HG03135 (cell line): ENCODE data around the gene CDH6.

ENCODE experiments used
- ATAC-seq: cut with Tn5 transposase; IDR thresholded peaks from one replicate; pipeline ENCODE4 v1.9.1; 2021; ENCODE audit warnings: mild to moderate bottlenecking, moderate library complexity; ENCODE audit not compliant: unreplicated experiment

CDH6 gene

DNA sequence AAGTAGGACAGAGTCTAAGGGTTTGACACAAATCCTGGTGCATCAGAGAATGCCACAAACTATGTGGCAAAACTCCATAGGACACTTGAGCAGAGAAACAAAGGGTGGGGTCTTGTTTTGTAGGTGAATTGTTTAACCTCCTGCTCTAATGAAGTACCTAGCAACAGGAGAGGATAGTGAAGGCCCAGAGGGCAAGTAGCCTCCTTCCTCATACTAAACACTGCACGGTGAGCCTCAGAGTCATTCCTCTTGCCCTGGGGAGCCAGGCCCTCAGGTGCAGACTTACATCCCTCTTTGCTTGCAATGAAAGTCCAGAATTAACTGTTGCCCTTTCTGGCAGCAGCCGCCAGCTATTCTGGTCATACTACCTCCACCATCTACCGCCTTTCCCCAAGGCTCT lies 172.3 kb downstream of the CDH6 start:
- ATAC-seq: no peak

DNA sequence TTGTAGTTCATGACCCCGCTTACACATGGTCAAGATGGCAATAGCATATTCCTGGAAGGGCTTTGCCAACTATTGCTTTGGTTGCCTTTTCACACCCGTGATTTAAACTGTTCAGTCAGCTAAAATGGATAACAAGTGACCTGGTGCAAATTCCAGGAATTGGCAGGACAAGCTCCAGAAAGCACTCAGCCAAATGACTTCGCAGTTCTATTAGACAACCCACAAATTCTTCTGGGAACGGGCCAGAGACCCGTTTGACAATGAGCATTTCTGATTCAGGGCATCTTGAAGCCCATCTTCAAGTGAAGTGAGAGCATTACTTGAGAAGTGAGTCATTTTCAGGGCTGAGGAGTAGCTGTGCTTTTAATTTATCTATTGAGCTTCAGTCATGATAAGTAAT lies 173.5 kb downstream of the CDH6 start:
- ATAC-seq: no peak

DNA sequence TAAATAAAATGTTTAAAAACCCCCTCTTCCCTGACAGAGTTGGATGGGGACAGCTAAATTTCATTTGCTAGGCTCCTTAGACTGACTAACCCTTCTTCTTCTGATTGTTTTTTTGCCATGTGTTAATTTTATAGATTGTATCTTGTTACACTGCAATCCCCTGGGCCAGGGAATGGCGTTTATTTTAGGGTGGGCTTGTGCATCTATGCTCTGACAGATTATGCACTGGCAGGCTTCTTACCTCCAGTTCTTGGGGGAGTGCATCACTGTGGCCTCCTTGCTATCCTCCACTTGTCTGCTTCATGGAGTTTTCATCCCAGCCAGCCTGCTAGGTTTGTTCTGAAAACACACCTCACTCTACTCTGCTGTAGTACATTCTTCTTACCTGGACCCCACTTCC lies 178.6 kb downstream of the CDH6 start:
- ATAC-seq: no peak

DNA sequence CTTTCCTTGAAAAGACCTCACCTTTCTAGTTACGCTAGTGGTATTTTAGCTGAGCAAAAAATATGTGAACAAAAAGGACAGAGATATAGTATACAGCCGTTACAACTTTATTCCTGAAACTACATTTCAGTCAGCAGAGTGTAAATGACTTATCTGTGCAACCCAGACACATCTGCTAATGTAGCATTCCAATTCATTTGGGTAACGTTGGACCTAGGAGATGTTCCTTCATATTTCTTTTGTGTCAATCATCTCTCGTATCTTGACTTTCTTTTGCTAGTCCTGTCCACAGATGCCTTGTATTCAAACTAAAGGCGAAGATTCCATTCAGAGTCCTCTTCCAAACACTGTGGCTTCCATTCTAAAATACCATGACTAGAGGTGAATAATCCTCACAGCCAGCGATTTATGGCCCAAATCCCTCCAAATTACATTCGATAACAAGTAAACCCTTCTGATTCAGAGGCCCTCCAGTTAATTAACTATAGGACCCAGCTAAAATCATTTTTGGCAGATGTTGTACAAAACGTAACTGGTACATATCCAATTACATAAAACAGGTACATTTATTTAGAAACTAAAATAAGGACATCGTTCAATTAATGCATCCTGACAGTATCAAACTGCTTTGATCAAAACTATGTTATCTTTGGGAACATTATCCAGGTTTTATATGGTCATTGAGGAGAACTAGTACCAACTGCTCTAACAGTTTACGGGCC lies 182.7 kb downstream of the CDH6 start:
- no peak for ATAC-seq

DNA sequence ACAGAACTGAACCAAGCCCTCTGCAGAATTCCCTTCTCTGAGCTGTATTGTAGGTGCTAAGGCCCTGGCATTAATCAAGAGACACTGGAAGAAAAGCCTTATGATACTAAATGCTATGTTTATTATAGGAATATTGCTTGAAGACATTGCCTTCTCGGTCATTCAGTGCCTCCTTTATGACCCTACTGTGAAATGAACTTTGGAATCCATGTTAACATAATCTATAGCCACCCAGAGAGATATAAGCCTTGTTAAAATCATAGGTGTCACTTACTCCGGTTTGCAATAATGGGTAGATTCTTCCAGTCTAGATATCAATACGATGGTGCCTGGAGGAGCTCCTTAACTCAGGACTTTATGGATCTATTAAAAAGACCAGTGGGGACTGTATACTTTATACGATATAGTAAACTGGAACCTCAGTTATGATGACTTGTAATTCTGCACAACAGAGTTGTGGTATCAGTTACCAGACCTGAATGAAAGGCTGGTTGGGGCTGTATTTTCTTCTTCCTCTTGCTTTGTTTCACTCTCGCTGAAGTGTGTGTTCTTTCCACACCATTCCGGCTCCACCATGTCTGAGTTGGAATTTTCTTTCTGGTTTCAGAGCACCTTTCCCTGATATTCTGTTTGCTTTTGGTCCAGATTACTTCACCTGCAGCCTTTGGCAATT lies 183.9 kb downstream of the CDH6 start:
- ATAC-seq: no peak

DNA sequence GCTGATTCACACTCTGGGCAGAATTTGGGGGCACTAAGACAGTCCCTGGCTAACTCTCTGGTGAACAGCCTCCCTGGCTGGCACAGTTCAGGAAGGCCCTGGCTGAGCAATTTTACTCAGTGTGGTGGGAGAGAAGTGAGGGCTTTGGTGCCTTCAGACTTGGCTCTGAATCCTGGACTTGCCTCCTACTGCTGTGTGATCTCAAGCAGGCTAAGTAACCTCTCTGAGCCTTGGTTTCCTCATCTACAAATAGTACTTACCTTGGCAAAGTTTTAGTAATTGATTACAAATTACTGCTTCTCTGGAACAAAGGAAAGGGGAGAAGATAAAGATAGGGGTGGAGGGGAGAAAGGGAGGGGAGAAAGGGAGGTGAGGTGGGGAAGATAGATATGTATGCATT lies 184.7 kb downstream of the CDH6 start:
- no peak for ATAC-seq
